Upper lobe of left lung (tissue), 6 donors: ENCODE results near the gene TASP1. TPM values are rescaled to one million over a fixed set of nuclear protein-coding genes. Genes with fewer than 3 reads are reported as not detected.

Source experiments
- ATAC-seq, 2 donors: fragments of 200-7000 bp; cut with Tn5 transposase; one replicate each; pipeline ENCODE4 v1.9.1; 2022; ENCODE audit warnings: mild to moderate bottlenecking in 2 of 2, moderate library complexity in 2 of 2; ENCODE audit not compliant: low FRiP score in 2 of 2
- DNase-seq, 2 donors: peaks; one replicate each; pipeline ENCODE4 v3.0.0-alpha.2; 2019 to 2020
- H3K27ac ChIP-seq, 4 donors: fragments of 200-600 bp; sonication (generic); one replicate each; pipeline ENCODE4 v1.5.1; 2016 to 2019
- H3K27me3 ChIP-seq, 4 donors: fragments of 200-600 bp; sonication (generic); one replicate each; pipeline ENCODE4 v1.5.1; 2017 to 2019
- H3K36me3 ChIP-seq, 4 donors: fragments of 200-600 bp; sonication (generic); one replicate each; pipeline ENCODE4 v1.5.1; 2016 to 2019
- H3K4me1 ChIP-seq, 4 donors: fragments of 200-600 bp; sonication (generic); one replicate each; pipeline ENCODE4 v1.5.1; 2018 to 2019
- H3K4me3 ChIP-seq, 4 donors: fragments of 200-600 bp; sonication (generic); one replicate each; pipeline ENCODE4 v1.5.1; 2017 to 2019; ENCODE audit warnings: mild to moderate bottlenecking in 2 of 4, moderate library complexity in 1 of 4
- H3K9me3 ChIP-seq, 4 donors: fragments of 200-600 bp; sonication (generic); one replicate each; pipeline ENCODE4 v1.5.1; 2018 to 2019
- CTCF ChIP-seq, 6 experiments: fragments of 450-650 bp in 4 of 6; fragments of 200-600 bp in 2 of 6; sonication (generic) in 2 of 6; IDR thresholded peaks; one replicate each; pipeline ENCODE4 v1.5.1; 2016 to 2019; ENCODE audit warnings: antibody characterized with exemption in 6 of 6
- EP300 ChIP-seq, 4 donors: sonication (generic); formaldehyde crosslinking; IDR thresholded peaks; one replicate each; pipeline ENCODE4 v1.5.1; 2017; ENCODE audit warnings: antibody characterized with exemption in 4 of 4, control low read depth in 2 of 4
- POLR2A ChIP-seq, 4 donors: fragments of 450-650 bp; IDR thresholded peaks; one replicate each; pipeline ENCODE4 v1.5.1; 2016 to 2017; ENCODE audit warnings: antibody characterized with exemption in 4 of 4, mild to moderate bottlenecking in 2 of 4
- POLR2AphosphoS5 ChIP-seq, 2 donors: sonication (generic); formaldehyde crosslinking; IDR thresholded peaks; one replicate each; pipeline ENCODE4 v1.5.1; 2017; ENCODE audit warnings: antibody characterized with exemption in 2 of 2
- WGBS, 2 donors: methylation state at CpG; one replicate each; pipeline ENCODE4 v1.1.5; 2017 to 2018; 5-methylcytosine and 5-hydroxymethylcytosine counted together
- total RNA-seq, 6 donors: library from RNA; depleted of rRNA in 4 of 6; stranded (reverse); fragments of >200 nt in 4 of 6; gene quantifications; one replicate each; pipeline versions ENCODE4 v1.1.0 to v1.2.1, GENCODE V29; 2016 to 2021
- donor health status: DM: no; HTN: no; CAD: no; lungs with moderate emphysema.
- donor health status: DM: no; HTN: yes; CAD: no; lungs with severe emphysema.

Gene TASP1
- total RNA-seq, 6 donors from 2014 or later: 12.4 to 21.1 (median 14.0) TPM

GRCh38 chr20:13419477-13419876 is 219.3 kb downstream of the TASP1 start:
- TF ChIP-seq POLR2A (IDR thresholded peaks at IDR 0.05): no peak
- TF ChIP-seq POLR2AphosphoS5 (IDR thresholded peaks at IDR 0.05): no peak
- no peak for TF ChIP-seq CTCF (IDR thresholded peaks at IDR 0.05)
- no peak for TF ChIP-seq EP300 (IDR thresholded peaks at IDR 0.05)
- Histone ChIP-seq H3K9me3 (no peaks in the 10 kb centered on the region), H3K27me3 (no peaks in the 10 kb centered on the region), H3K36me3 (peaks cover 0 to 4% (median 0%) of the 10 kb centered on the region in 4 donors), H3K4me1 (peaks cover 0 to 4% (median 0%) of the 10 kb centered on the region in 4 donors), H3K27ac (peak overlapping the region in 1 of 4 donors; percentile 21), H3K4me3 (no peak overlapping the region)
- DNase-seq (no peak), ATAC-seq (no peak)
- WGBS, 2 donors: 86 to 88% methylated on average over 3 of the region's 3 CpGs

- Histone ChIP-seq H3K9me3 (no peaks in the 10 kb centered on the region), H3K27ac (no peak overlapping the region), H3K4me1 (peaks cover 0 to 4% (median 0%) of the 10 kb centered on the region in 4 donors), H3K36me3 (peaks cover 0 to 4% (median 0%) of the 10 kb centered on the region in 4 donors), H3K27me3 (no peaks in the 10 kb centered on the region), H3K4me3 (no peak overlapping the region)
- ATAC-seq (no peak), DNase-seq (no peak)
- TF ChIP-seq POLR2A (IDR thresholded peaks at IDR 0.05) (no peak), EP300 (IDR thresholded peaks at IDR 0.05) (no peak), CTCF (IDR thresholded peaks at IDR 0.05) (no peak), POLR2AphosphoS5 (IDR thresholded peaks at IDR 0.05) (no peak)
These were observed 220.2 kb downstream of the TASP1 start for GRCh38 chr20:13418263-13419229.

GRCh38 chr20:13416531-13416930 is 222.2 kb downstream of the TASP1 start:
- TF ChIP-seq POLR2AphosphoS5 (IDR thresholded peaks at IDR 0.05) (no peak), CTCF (IDR thresholded peaks at IDR 0.05) (no peak), POLR2A (IDR thresholded peaks at IDR 0.05) (no peak), EP300 (IDR thresholded peaks at IDR 0.05) (no peak)
- H3K36me3 ChIP-seq: peaks cover 0 to 4% (median 0%) of the 10 kb centered on the region in 4 donors
- H3K27me3 ChIP-seq: no peaks in the 10 kb centered on the region
- ATAC-seq: no peak
- no peak overlapping the region for H3K27ac ChIP-seq
- H3K4me3 ChIP-seq: no peak overlapping the region
- no peak for DNase-seq
- peaks cover 0 to 7% (median 3%) of the 10 kb centered on the region in 4 donors for H3K4me1 ChIP-seq
- no peaks in the 10 kb centered on the region for H3K9me3 ChIP-seq
- WGBS, 2 donors: 87 to 98% methylated on average over 3 of the region's 3 CpGs

- no peak for TF ChIP-seq EP300 (IDR thresholded peaks at IDR 0.05)
- TF ChIP-seq POLR2AphosphoS5 (IDR thresholded peaks at IDR 0.05): no peak
- TF ChIP-seq POLR2A (IDR thresholded peaks at IDR 0.05): no peak
- TF ChIP-seq CTCF (IDR thresholded peaks at IDR 0.05): no peak
- ATAC-seq (no peak), DNase-seq (no peak)
- Histone ChIP-seq H3K9me3 (no peaks in the 10 kb centered on the region), H3K27ac (no peak overlapping the region), H3K36me3 (peaks cover 0 to 4% (median 0%) of the 10 kb centered on the region in 4 donors), H3K27me3 (no peaks in the 10 kb centered on the region), H3K4me1 (peaks cover 0 to 6% (median 1%) of the 10 kb centered on the region in 4 donors), H3K4me3 (no peak overlapping the region)
- 57 to 72% methylated on average over 3 of the region's 3 CpGs for WGBS, 2 donors
These were observed 225.8 kb downstream of the TASP1 start for GRCh38 chr20:13412806-13413445.
